HG03045 (cell line): ENCODE measurements around the gene ARHGAP22.

Experiments
- ATAC-seq: cut with Tn5 transposase; IDR thresholded peaks from one replicate; pipeline ENCODE4 v1.9.1; 2021; ENCODE audit warnings: mild to moderate bottlenecking, moderate library complexity; ENCODE audit not compliant: unreplicated experiment

ARHGAP22 gene

DNA sequence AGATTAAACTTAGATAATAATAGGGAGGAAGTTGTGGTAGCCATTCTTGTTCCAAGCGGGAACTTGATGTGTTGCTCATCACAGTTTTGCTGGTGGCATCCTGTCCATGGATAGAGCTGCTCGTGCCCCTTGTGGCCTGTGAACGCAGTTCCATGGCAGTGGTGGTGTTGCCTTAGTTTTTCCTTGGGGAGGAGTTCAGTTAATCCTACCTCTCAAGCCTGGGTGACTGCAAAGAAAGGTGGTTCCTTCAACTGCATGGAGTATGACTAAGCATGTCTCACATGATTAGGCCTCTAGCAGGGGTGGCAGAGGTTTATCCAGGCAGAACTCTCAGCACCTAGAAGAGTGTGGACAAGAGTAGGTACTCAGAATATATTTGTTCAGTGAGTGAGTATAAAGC is 198.7 kb downstream of the ARHGAP22 start:
- no peak for ATAC-seq

GRCh38 chr10:48404646-48405045 is 200.2 kb downstream of the ARHGAP22 start:
- no peak for ATAC-seq

GRCh38 chr10:48400850-48401220 is 204.0 kb downstream of the ARHGAP22 start:
- ATAC-seq = no peak

GRCh38 chr10:48400129-48400849 is 204.6 kb downstream of the ARHGAP22 start:
- ATAC-seq = no peak

DNA sequence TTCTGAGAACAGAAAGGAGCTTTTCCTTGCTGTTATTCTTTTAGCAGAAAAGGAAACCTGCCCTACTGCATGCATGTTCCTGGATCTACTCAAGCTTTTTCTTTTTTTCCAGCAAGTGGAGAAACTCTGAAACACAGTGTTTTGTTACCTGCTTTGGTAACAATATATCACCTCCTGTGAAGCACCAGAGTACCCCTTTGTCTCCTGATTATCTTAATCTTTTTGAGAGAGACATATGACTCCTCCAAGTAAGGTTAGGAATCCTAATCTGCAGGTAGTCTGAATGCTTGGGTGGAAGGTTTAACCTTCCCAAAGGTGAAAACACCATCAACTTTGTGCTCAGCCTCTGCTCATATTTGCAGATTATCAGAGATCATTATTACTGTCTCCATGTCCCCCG is 205.3 kb downstream of the ARHGAP22 start:
- no peak for ATAC-seq

GRCh38 chr10:48399056-48399541 is 205.8 kb downstream of the ARHGAP22 start:
- ATAC-seq = no peak

GRCh38 chr10:48398261-48398660 is 206.6 kb downstream of the ARHGAP22 start:
- ATAC-seq = no peak
